NCI-H187 treated with DMSO at 0.1 percent for 48 hours (cell line): ENCODE data around the gene RPS4Y2.

Experiments used
- DNase-seq: peaks from one replicate; lab custom pipeline; 2025; lab: John Stamatoyannopoulos, UW

Gene RPS4Y2

GRCh38 chrY:20755808-20756207, at the start of gene RPS4Y2:
Gene RPS4Y2 (plus strand): TSS chrY:20756108. CDS start chrY:20756164, 56 bp downstream.
- DNase-seq, result no peak

- no peak for DNase-seq
Measured at GRCh38 chrY:20714391-20714790, 41.5 kb upstream of the RPS4Y2 start.

GRCh38 chrY:20726184-20726907, 29.6 kb upstream of the RPS4Y2 start:
- DNase-seq, result no peak

GRCh38 chrY:20735200-20735599, 20.7 kb upstream of the RPS4Y2 start:
- no peak for DNase-seq

- no peak for DNase-seq
Measured at GRCh38 chrY:20739806-20740205, 16.1 kb upstream of the RPS4Y2 start.

- no peak for DNase-seq
Measured at GRCh38 chrY:20740609-20741008, 15.3 kb upstream of the RPS4Y2 start.

GRCh38 chrY:20745060-20745459, 10.8 kb upstream of the RPS4Y2 start:
- DNase-seq, result no peak

GRCh38 chrY:20746919-20747318, 9.0 kb upstream of the RPS4Y2 start:
- DNase-seq, result no peak

- no peak for DNase-seq
Measured at GRCh38 chrY:20763869-20764268, 8.0 kb downstream of the RPS4Y2 start.

- no peak for DNase-seq
Measured at GRCh38 chrY:20765117-20765516, 9.2 kb downstream of the RPS4Y2 start.

- DNase-seq, result no peak
Measured at GRCh38 chrY:20770755-20771154, 14.8 kb downstream of the RPS4Y2 start.

GRCh38 chrY:20776104-20776503, 20.2 kb downstream of the RPS4Y2 start:
- DNase-seq, result no peak

GRCh38 chrY:20780104-20780654, 24.3 kb downstream of the RPS4Y2 start:
- no peak for DNase-seq

GRCh38 chrY:20780776-20781175, 24.9 kb downstream of the RPS4Y2 start:
- DNase-seq, result no peak

GRCh38 chrY:20781408-20781807, 25.5 kb downstream of the RPS4Y2 start:
- no peak for DNase-seq

GRCh38 chrY:20784965-20785364, 29.1 kb downstream of the RPS4Y2 start:
- DNase-seq, result no peak

- no peak for DNase-seq
Measured at GRCh38 chrY:20787076-20787475, 31.2 kb downstream of the RPS4Y2 start.

- DNase-seq, result no peak
Measured at GRCh38 chrY:20798351-20799049, 42.6 kb downstream of the RPS4Y2 start.

- no peak for DNase-seq
Measured at GRCh38 chrY:20802659-20803058, 46.8 kb downstream of the RPS4Y2 start.

GRCh38 chrY:20806243-20806642, 50.3 kb downstream of the RPS4Y2 start:
- no peak for DNase-seq

- no peak for DNase-seq
Measured at GRCh38 chrY:20813459-20813858, 57.6 kb downstream of the RPS4Y2 start.

GRCh38 chrY:20814794-20815193, 58.9 kb downstream of the RPS4Y2 start:
- no peak for DNase-seq

- DNase-seq, result no peak
Measured at GRCh38 chrY:20817067-20817466, 61.2 kb downstream of the RPS4Y2 start.
